HepG2 (cell line): ENCODE results near the gene ZFAND6. TPM values are rescaled to one million over a fixed set of nuclear protein-coding genes. Genes with fewer than 3 reads are reported as not detected.
A peak's percentile ranks its signal among the peaks of the same experiment; 100 is the strongest.

Experiments used
- ARNT ChIP-seq: fragments of 450-650 bp; IDR thresholded peaks from 2 replicates; pipeline ENCODE4 v1.6.1; 2017
- CSRNP2 ChIP-seq: sonication (generic); formaldehyde crosslinking; conservative IDR thresholded peaks from 2 replicates; pipeline ENCODE4 v1.8.0; 2022; ENCODE audit warnings: low read depth, missing genetic modification reagents
- GABPB1 ChIP-seq: IDR thresholded peaks from 2 replicates; pipeline ENCODE4 v1.6.1; 2016; ENCODE audit warnings: mild to moderate bottlenecking, missing genetic modification reagents, moderate library complexity, missing compliant biosample characterization
- HOXA9 ChIP-seq: sonication (generic); formaldehyde crosslinking; IDR thresholded peaks from 2 replicates; pipeline ENCODE4 v1.8.1; 2022; ENCODE audit warnings: missing genetic modification reagents, mild to moderate bottlenecking, moderate library complexity, borderline replicate concordance
- IRX3 ChIP-seq: sonication (generic); formaldehyde crosslinking; IDR thresholded peaks from 2 replicates; pipeline ENCODE4 v1.8.1; 2023; ENCODE audit warnings: mild to moderate bottlenecking, low read depth, missing genetic modification reagents, borderline replicate concordance
- LCORL ChIP-seq, 2 experiments: fragments of 450-650 bp in 1 of 2; sonication (generic) in 1 of 2; formaldehyde crosslinking in 1 of 2; IDR thresholded peaks; 2 replicates each; pipeline versions ENCODE4 v1.5.0 to v1.6.1; 2017 to 2020; ENCODE audit warnings: antibody characterized with exemption in 1 of 2, missing genetic modification reagents in 1 of 2
- MLX ChIP-seq: IDR thresholded peaks from 2 replicates; pipeline ENCODE4 v1.6.1; 2016
- MLXIP ChIP-seq: sonication (generic); formaldehyde crosslinking; IDR thresholded peaks from 2 replicates; pipeline ENCODE4 v1.9.0; 2021; ENCODE audit warnings: missing genetic modification reagents, borderline replicate concordance
- NRL ChIP-seq: sonication (generic); formaldehyde crosslinking; IDR thresholded peaks from 2 replicates; pipeline ENCODE4 v1.5.0; 2020; ENCODE audit warnings: missing genetic modification reagents, mild to moderate bottlenecking, moderate library complexity, borderline replicate concordance
- SRY ChIP-seq: sonication (generic); formaldehyde crosslinking; IDR thresholded peaks from 2 replicates; pipeline ENCODE4 v1.8.0; 2022; ENCODE audit warnings: mild to moderate bottlenecking, missing genetic modification reagents
- TARDBP ChIP-seq: sonication (generic); formaldehyde crosslinking; IDR thresholded peaks from 2 replicates; pipeline ENCODE4 v1.8.0; 2022; ENCODE audit warnings: mild to moderate bottlenecking, missing genetic modification reagents
- TFDP1 ChIP-seq: IDR thresholded peaks from 2 replicates; pipeline ENCODE4 v1.6.1; 2016; ENCODE audit warnings: missing compliant biosample characterization, missing genetic modification reagents, borderline replicate concordance
- ZBTB7A ChIP-seq: sonication (generic); formaldehyde crosslinking; IDR thresholded peaks from 2 replicates; pipeline ENCODE4 v1.8.0; 2022; ENCODE audit warnings: mild to moderate bottlenecking, missing genetic modification reagents
- ZFY ChIP-seq: sonication (generic); formaldehyde crosslinking; IDR thresholded peaks from 2 replicates; pipeline ENCODE4 v1.4.0; 2020; ENCODE audit warnings: missing genetic modification reagents
- ZNF138 ChIP-seq: sonication (generic); formaldehyde crosslinking; IDR thresholded peaks from 2 replicates; pipeline ENCODE4 v1.5.0; 2020; ENCODE audit warnings: mild to moderate bottlenecking, low read depth, missing genetic modification reagents
- ZNF350 ChIP-seq: sonication (generic); formaldehyde crosslinking; IDR thresholded peaks from 2 replicates; pipeline ENCODE4 v1.4.0; 2020; ENCODE audit warnings: mild to moderate bottlenecking, low read depth, missing genetic modification reagents, borderline replicate concordance
- ZNF543 ChIP-seq: sonication (generic); formaldehyde crosslinking; IDR thresholded peaks from 2 replicates; pipeline ENCODE4 v1.4.0; 2020; ENCODE audit warnings: mild to moderate bottlenecking, missing genetic modification reagents
- ZNF547 ChIP-seq: sonication (generic); formaldehyde crosslinking; IDR thresholded peaks from 2 replicates; pipeline ENCODE4 v1.5.1; 2020; ENCODE audit warnings: mild to moderate bottlenecking, missing genetic modification reagents
- ZNF639 ChIP-seq: conservative IDR thresholded peaks from 2 replicates; pipeline ENCODE4 v1.6.1; 2018; ENCODE audit warnings: missing genetic modification reagents
- ZNF788 ChIP-seq: sonication (generic); formaldehyde crosslinking; IDR thresholded peaks from 2 replicates; pipeline ENCODE4 v1.5.0; 2020; ENCODE audit warnings: mild to moderate bottlenecking, missing genetic modification reagents, borderline replicate concordance
- ZNF850 ChIP-seq: sonication (generic); formaldehyde crosslinking; conservative IDR thresholded peaks from 2 replicates; pipeline ENCODE4 v1.9.0; 2021; ENCODE audit warnings: mild to moderate bottlenecking, missing genetic modification reagents
- polyA plus RNA-seq, 8 experiments: library from polyadenylated mRNA; depleted of rRNA in 3 of 8; stranded (reverse) in 7 of 8; unstranded in 1 of 8; fragments of >200 nt; fragmentation: Illumina TruSeq in 4 of 8; extraction: Trizol in 4 of 8; gene quantifications; 2 replicates each; pipeline versions ENCODE4 v1.2.1 to v1.2.3, GENCODE V29; 2011 to 2016; ENCODE audit warnings: low read depth in 4 of 8, missing spikeins in 1 of 8, mixed read lengths in 1 of 8; ENCODE audit not compliant: insufficient read depth in 1 of 8
- total RNA-seq, 5 experiments: library from RNA; depleted of rRNA; stranded (reverse); fragments of >200 nt; fragmentation: Illumina TruSeq; extraction: Trizol; gene quantifications; 2 replicates each; pipeline ENCODE4 v1.2.3, GENCODE V29; 2016; ENCODE audit warnings: low read depth in 1 of 5

ZFAND6 gene
- total and polyA plus RNA-seq, 2 of the 13 experiments (the other 11 are each of a cell fraction or from before 2014, with no cell fraction given) = 84.2 to 115 TPM

GRCh38 chr15:80058851-80059785 lies at the start of gene ZFAND6 (continued):
- TF ChIP-seq ZNF350 (CRISPR knock-in tag) (peak; percentile 83), ZBTB7A (CRISPR knock-in tag) (no peak), NRL (CRISPR knock-in tag) (peak; percentile 91), HOXA9 (CRISPR knock-in tag) (0 out of 2 replicates have a peak, but pooled peaks have one; percentile 53), ZNF788 (CRISPR knock-in tag) (peak; percentile 13; the same call in 1 of the 2 replicates), ZNF543 (CRISPR knock-in tag) (peak; percentile 82), ARNT (no peak), ZNF850 (CRISPR knock-in tag) (no peak), CSRNP2 (CRISPR knock-in tag) (no peak), IRX3 (CRISPR knock-in tag) (no peak), ZNF138 (CRISPR knock-in tag) (no peak), ZNF639 (0 out of 2 replicates have a peak, but pooled peaks have one; percentile 54), MLXIP (CRISPR knock-in tag) (no peak), ZFY (CRISPR knock-in tag) (peak; percentile 74), ZNF547 (0 out of 2 replicates have a peak, but pooled peaks have one; percentile 17), SRY (CRISPR knock-in tag) (no peak), GABPB1 (CRISPR knock-in tag) (peak; percentile 65; the same call in 1 of the 2 replicates), MLX (no peak), TFDP1 (peak; percentile 21; the same call in 1 of the 2 replicates), TARDBP (0 out of 2 replicates have a peak, but pooled peaks have one; percentile 53), LCORL (IDR thresholded peaks at IDR 0.05) (no peak), LCORL (CRISPR knock-in tag; IDR thresholded peaks at IDR 0.05) (no peak)
